ENCODE measurements around the gene PLCB1. TPM values are rescaled to one million over a fixed set of nuclear protein-coding genes. Genes with fewer than 3 reads are reported as not detected.

The PLCB1 gene
- total RNA-seq, 1 experiment from 2014 or later = 11.3 TPM

DNA sequence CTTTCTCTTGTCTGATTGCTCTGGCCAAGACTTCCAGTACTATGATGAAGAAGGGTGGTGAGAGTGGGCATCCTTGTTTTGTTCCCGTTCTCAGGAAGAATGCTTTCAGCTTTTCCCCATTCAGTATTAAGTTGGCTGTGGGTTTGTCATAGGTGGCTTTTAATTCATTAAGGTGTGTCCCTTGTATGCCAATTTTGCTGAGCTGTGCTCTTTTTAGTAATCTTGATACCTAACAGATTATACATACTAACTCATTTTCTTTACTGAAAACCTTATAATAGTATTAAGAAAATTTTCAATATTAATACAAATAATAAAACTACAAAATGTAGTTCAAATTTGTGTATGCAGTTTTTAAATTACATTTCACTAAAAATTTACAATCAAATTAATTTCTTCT is 557.3 kb downstream of the PLCB1 start:
- POLR2A ChIA-PET = interaction anchor here (0.6 kb wide), 1 partner anchor 456 kb away, joined by 3 read pairs; no protein-coding TSS in a partner anchor
- Mint-ChIP-seq H3K27ac (no peak overlapping the region), H3K36me3 (peaks cover 27% of the 10 kb centered on the region), H3K9me3 (peaks cover 35% of the 10 kb centered on the region), H3K4me1 (no peaks in the 10 kb centered on the region), H3K27me3 (ENCODE audit: low read depth) (no peaks in the 10 kb centered on the region), H3K4me3 (no peak overlapping the region)
- CTCF ChIA-PET = no interaction called here
- ATAC-seq (no peak), DNase-seq (ENCODE audit: low spot score) (no peak)
- TF ChIP-seq MYBL2 (CRISPR knock-in tag; IDR thresholded peaks at IDR 0.05) (no peak), CREB1 (CRISPR knock-in tag; IDR thresholded peaks at IDR 0.05) (no peak), TEAD4 (CRISPR knock-in tag; IDR thresholded peaks at IDR 0.05) (no peak), ZNF121 (CRISPR knock-in tag; IDR thresholded peaks at IDR 0.05) (no peak)
- TF ChIP-seq, protein P1, sequence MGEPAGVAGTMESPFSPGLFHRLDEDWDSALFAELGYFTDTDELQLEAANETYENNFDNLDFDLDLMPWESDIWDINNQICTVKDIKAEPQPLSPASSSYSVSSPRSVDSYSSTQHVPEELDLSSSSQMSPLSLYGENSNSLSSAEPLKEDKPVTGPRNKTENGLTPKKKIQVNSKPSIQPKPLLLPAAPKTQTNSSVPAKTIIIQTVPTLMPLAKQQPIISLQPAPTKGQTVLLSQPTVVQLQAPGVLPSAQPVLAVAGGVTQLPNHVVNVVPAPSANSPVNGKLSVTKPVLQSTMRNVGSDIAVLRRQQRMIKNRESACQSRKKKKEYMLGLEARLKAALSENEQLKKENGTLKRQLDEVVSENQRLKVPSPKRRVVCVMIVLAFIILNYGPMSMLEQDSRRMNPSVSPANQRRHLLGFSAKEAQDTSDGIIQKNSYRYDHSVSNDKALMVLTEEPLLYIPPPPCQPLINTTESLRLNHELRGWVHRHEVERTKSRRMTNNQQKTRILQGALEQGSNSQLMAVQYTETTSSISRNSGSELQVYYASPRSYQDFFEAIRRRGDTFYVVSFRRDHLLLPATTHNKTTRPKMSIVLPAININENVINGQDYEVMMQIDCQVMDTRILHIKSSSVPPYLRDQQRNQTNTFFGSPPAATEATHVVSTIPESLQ (CRISPR knock-in tag; IDR thresholded peaks at IDR 0.05) = no peak
- TF ChIP-seq, protein P2, sequence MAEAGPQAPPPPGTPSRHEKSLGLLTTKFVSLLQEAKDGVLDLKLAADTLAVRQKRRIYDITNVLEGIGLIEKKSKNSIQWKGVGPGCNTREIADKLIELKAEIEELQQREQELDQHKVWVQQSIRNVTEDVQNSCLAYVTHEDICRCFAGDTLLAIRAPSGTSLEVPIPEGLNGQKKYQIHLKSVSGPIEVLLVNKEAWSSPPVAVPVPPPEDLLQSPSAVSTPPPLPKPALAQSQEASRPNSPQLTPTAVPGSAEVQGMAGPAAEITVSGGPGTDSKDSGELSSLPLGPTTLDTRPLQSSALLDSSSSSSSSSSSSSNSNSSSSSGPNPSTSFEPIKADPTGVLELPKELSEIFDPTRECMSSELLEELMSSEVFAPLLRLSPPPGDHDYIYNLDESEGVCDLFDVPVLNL (CRISPR knock-in tag; IDR thresholded peaks at IDR 0.05; ENCODE audit: borderline replicate concordance, low read depth) = no peak

DNA sequence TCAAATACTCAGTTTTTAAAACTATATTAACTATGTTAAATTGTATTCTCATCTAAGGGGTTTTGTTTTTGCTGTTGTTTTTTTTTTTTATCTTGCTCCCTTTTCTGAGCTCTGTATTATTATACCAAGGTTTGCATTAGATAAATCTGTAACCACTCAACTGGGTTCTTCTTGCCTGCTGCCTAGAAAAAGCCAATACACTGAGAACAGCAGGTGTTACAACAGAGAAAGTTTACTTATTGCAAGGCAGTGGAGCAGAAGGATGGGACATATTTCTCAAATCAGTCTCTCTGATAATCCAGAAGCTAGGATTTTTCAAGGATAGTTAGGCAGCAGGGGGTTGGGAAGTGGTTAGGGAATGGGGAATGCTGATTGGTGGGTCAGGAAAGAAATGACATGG is 558.0 kb downstream of the PLCB1 start:
- ChIA-PET CTCF (no interaction called here), POLR2A (no interaction called here)
- no peak for ATAC-seq
- DNase-seq (ENCODE audit: low spot score) = no peak
- Mint-ChIP-seq H3K9me3 (peaks cover 31% of the 10 kb centered on the region), H3K27me3 (ENCODE audit: low read depth) (no peaks in the 10 kb centered on the region), H3K4me3 (no peak overlapping the region), H3K36me3 (peaks cover 23% of the 10 kb centered on the region), H3K4me1 (no peaks in the 10 kb centered on the region), H3K27ac (no peak overlapping the region)
- no peak for TF ChIP-seq ZSCAN18 (CRISPR knock-in tag; IDR thresholded peaks at IDR 0.05)
- no peak for TF ChIP-seq ZNF121 (CRISPR knock-in tag; IDR thresholded peaks at IDR 0.05)
- TF ChIP-seq EMX1 (CRISPR knock-in tag; IDR thresholded peaks at IDR 0.05) = no peak
- no peak for TF ChIP-seq E2F5 (CRISPR knock-in tag; IDR thresholded peaks at IDR 0.05)
- TF ChIP-seq ESRRA (CRISPR knock-in tag; IDR thresholded peaks at IDR 0.05; ENCODE audit: borderline replicate concordance) = no peak
- TF ChIP-seq, protein P3, sequence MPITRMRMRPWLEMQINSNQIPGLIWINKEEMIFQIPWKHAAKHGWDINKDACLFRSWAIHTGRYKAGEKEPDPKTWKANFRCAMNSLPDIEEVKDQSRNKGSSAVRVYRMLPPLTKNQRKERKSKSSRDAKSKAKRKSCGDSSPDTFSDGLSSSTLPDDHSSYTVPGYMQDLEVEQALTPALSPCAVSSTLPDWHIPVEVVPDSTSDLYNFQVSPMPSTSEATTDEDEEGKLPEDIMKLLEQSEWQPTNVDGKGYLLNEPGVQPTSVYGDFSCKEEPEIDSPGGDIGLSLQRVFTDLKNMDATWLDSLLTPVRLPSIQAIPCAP (CRISPR knock-in tag; IDR thresholded peaks at IDR 0.05) = no peak
- TF ChIP-seq SP1 (CRISPR knock-in tag; conservative IDR thresholded peaks at IDR 0.05) = no peak
- no peak for TF ChIP-seq NFYB (CRISPR knock-in tag; conservative IDR thresholded peaks at IDR 0.05; ENCODE audit: low read depth)
- TF ChIP-seq USF2 (CRISPR knock-in tag; IDR thresholded peaks at IDR 0.05) = no peak
- TF ChIP-seq NFE2L1 (CRISPR knock-in tag; IDR thresholded peaks at IDR 0.05) = no peak
- TF ChIP-seq ZNF281 (CRISPR knock-in tag; IDR thresholded peaks at IDR 0.05) = no peak
- TF ChIP-seq, protein P4, sequence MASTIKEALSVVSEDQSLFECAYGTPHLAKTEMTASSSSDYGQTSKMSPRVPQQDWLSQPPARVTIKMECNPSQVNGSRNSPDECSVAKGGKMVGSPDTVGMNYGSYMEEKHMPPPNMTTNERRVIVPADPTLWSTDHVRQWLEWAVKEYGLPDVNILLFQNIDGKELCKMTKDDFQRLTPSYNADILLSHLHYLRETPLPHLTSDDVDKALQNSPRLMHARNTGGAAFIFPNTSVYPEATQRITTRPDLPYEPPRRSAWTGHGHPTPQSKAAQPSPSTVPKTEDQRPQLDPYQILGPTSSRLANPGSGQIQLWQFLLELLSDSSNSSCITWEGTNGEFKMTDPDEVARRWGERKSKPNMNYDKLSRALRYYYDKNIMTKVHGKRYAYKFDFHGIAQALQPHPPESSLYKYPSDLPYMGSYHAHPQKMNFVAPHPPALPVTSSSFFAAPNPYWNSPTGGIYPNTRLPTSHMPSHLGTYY (CRISPR knock-in tag; IDR thresholded peaks at IDR 0.05) = no peak
- TF ChIP-seq GTF2I (CRISPR knock-in tag; conservative IDR thresholded peaks at IDR 0.05) = no peak
- TF ChIP-seq, protein P5, sequence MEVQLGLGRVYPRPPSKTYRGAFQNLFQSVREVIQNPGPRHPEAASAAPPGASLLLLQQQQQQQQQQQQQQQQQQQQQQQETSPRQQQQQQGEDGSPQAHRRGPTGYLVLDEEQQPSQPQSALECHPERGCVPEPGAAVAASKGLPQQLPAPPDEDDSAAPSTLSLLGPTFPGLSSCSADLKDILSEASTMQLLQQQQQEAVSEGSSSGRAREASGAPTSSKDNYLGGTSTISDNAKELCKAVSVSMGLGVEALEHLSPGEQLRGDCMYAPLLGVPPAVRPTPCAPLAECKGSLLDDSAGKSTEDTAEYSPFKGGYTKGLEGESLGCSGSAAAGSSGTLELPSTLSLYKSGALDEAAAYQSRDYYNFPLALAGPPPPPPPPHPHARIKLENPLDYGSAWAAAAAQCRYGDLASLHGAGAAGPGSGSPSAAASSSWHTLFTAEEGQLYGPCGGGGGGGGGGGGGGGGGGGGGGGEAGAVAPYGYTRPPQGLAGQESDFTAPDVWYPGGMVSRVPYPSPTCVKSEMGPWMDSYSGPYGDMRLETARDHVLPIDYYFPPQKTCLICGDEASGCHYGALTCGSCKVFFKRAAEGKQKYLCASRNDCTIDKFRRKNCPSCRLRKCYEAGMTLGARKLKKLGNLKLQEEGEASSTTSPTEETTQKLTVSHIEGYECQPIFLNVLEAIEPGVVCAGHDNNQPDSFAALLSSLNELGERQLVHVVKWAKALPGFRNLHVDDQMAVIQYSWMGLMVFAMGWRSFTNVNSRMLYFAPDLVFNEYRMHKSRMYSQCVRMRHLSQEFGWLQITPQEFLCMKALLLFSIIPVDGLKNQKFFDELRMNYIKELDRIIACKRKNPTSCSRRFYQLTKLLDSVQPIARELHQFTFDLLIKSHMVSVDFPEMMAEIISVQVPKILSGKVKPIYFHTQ (CRISPR knock-in tag; IDR thresholded peaks at IDR 0.05) = no peak

Data from WTC11 (cell line).